ENCODE results near the gene TNXB. TPM values are rescaled to one million over a fixed set of nuclear protein-coding genes. Genes with fewer than 3 reads are reported as not detected.
A peak's percentile ranks its signal among the peaks of the same experiment; 100 is the strongest.
"Not testable (repeated sequence)": the region's sequence is repeated elsewhere in the genome, so short reads cannot be mapped to it uniquely, and the experiment has no call there.

TNXB gene
- total RNA-seq, 1 donor from 2014 or later, result 0.23 TPM

DNA sequence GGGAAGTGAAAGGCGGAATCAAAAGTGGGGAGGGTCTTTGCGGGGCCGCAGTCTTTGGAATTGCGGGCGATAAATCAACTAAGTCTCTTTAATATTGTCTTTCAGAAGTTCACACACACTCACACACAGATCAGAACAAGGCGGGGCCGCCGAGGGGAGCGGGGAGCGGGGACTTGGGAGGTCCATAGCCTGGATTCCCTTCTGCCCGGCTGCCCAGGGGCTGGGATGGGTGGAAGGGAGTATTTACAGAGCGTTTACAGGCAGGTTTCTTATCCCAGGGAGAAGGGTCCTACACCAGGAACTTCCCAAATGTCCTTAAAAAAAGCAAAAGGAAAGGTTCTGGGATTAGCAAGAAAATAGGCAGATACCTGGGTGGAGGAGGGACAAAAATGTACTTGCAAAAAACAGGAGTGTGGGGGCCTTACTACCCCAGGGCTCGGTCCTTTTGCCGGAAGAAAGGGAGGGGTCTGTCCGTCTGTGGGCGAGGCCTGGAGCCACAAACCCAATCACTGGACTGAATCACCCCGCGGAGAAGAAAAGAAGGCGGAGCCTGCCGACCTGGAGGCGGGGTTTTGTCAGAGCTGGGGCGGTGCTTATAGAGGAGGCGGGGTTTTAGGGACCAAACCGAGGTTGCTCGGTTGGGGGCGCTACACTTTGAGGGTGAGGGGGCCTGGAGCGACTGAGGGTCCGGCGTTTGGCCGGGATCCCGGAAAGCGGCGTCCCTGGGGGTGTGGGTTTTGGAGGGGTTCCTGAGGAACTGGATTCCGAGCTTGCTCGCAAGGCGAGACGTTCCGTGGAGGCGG, 39.4 kb upstream of the TNXB start:
- peak overlapping the region; percentile 47 for H3K4me3 ChIP-seq (ENCODE audit: low read depth, low read length)
- TF ChIP-seq, protein P1, sequence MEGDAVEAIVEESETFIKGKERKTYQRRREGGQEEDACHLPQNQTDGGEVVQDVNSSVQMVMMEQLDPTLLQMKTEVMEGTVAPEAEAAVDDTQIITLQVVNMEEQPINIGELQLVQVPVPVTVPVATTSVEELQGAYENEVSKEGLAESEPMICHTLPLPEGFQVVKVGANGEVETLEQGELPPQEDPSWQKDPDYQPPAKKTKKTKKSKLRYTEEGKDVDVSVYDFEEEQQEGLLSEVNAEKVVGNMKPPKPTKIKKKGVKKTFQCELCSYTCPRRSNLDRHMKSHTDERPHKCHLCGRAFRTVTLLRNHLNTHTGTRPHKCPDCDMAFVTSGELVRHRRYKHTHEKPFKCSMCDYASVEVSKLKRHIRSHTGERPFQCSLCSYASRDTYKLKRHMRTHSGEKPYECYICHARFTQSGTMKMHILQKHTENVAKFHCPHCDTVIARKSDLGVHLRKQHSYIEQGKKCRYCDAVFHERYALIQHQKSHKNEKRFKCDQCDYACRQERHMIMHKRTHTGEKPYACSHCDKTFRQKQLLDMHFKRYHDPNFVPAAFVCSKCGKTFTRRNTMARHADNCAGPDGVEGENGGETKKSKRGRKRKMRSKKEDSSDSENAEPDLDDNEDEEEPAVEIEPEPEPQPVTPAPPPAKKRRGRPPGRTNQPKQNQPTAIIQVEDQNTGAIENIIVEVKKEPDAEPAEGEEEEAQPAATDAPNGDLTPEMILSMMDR (conservative IDR thresholded peaks at IDR 0.05; ENCODE audit: low read depth, low read length), result peak; percentile 35
- DNase-seq (ENCODE audit: low read depth), result no peak

DNA sequence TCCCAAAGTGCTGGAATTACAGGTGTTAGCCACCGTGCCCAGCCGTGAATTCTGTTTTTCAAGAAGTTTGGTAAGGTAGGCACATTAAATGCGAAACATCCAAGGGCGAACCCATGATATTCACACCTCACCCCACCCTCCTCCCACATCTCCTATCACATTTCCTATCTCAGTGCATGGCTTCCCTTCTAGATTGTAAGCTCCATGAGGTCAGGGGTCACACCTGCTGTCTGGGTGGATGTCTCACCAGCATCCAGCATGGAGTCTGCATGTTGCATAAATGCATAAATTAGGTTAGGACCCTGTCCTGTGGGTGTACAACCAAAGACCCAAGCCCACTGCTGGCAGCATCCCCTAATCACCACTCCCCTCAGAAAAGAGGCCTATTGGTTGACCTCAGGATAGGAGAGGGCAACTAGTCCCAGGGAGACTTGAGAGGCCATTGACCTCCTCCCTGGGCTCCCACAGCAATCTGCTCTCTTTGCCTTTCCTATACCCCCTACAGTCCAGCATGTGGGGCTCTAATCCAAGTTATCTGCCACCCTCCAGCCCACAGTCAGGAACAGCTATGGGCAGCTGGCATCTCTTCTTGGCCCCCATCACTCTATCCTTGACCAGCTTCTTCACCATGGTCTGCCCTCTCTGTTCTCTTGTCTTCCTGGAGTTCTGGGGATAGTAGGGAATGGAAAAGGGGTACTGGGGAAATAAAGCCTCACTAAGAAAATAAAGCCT, 38.4 kb upstream of the TNXB start:
- peak overlapping the region; percentile 47 for H3K4me3 ChIP-seq (ENCODE audit: low read depth, low read length)
- no peak for DNase-seq (ENCODE audit: low read depth)

DNA sequence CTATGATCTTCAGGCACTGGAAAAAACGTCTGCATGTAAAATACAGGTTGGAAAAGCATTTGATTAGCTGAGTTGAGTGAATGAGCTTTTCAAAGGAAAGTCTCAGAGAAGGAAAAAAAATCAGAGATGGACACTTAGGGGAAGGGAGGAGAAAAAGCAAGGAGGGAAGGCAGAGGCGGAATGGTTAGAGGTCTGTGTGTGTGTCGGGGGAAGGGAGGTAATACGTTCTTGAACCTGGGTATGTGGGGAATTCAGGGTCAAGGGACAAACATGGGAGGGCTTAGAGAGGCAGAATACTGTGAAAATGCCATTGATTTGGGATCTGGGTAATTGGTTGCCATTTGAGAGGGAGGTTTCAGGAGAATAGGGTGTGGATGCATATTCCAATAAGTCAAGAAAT, 37.5 kb upstream of the TNXB start:
- TF ChIP-seq, protein P1 (conservative IDR thresholded peaks at IDR 0.05; ENCODE audit: low read depth, low read length), result no peak
- no peak overlapping the region for H3K4me3 ChIP-seq (ENCODE audit: low read depth, low read length)
- no peak for DNase-seq (ENCODE audit: low read depth)

More for the DNA sequence above, 38.4 kb upstream of the TNXB start:
- TF ChIP-seq, protein P1 (conservative IDR thresholded peaks at IDR 0.05; ENCODE audit: low read depth, low read length), result no peak

DNA sequence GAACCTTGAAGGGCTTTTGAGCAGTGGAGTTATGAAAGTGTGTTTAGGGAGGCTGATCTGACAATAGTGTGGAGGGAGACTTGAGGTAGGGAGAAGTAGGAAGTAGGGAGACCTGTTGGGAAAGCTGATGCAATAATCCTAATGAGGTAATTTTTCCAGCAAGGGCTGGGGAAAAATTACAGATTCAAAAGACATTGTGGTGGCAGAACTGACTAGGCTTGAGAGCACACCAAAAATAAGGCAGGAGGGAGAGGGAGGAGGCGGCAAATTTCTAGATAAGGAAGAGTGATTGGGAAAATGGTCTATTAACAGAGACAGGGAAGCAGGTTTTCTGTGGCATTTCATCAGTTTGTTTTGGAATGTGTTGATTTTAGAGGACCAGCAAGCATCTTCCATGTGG, 37.1 kb upstream of the TNXB start:
- TF ChIP-seq, protein P1 (conservative IDR thresholded peaks at IDR 0.05; ENCODE audit: low read depth, low read length), result no peak
- no peak overlapping the region for H3K4me3 ChIP-seq (ENCODE audit: low read depth, low read length)
- no peak for DNase-seq (ENCODE audit: low read depth)

DNA sequence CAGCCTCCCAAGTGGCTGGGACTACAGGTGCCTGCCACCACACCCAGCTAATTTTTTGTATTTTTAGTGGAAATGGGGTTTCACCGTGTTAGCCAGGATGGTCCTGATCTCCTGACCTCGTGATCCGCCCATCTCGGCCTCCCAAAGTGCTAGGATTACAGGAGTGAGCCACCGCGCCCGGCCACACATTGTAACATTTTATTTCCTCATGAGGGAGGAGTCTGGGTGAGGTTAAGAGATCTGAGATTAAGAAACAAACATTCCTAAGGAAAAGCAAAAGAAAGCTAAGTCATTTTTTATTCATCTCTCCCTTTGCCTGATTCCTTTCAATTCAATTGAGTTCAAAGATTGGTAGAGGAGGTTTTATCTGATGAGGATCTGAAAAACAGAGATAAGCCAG, 35.1 kb upstream of the TNXB start:
- not testable (repeated sequence) for H3K4me3 ChIP-seq (ENCODE audit: low read depth, low read length); DNase-seq (ENCODE audit: low read depth)

DNA sequence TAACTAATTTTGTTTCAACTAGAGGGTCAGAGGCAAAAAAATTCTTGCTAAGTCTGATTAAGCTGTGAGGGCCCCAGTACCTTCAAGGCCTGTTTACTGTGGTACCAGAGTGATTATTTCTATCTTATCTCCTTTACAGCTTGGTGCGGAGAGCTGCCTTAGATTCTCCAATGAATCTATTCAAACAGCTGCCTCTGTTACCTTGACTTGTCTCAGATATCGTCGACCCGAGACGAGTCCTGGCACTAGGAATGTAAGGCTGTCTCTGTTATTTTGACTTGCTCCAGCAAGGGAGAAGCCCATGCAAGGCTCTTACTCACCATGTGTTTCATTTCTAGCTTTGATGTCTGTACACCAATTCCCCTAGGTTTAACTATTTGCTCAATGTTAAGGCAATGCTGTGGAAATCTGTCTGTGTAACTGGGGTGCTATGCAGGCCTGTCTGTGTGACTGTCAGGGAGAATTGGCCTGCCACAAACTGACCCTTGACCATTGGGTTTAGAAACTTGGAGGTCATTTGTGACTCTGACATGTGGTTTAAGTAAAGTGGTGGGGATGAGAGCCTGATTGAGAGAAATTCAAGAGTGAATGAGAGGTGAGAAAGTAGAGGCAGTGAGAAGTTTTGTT, 31.4 kb upstream of the TNXB start:
- no peak overlapping the region for H3K4me3 ChIP-seq (ENCODE audit: low read depth, low read length)
- TF ChIP-seq, protein P1 (conservative IDR thresholded peaks at IDR 0.05; ENCODE audit: low read depth, low read length), result no peak
- no peak for DNase-seq (ENCODE audit: low read depth)

DNA sequence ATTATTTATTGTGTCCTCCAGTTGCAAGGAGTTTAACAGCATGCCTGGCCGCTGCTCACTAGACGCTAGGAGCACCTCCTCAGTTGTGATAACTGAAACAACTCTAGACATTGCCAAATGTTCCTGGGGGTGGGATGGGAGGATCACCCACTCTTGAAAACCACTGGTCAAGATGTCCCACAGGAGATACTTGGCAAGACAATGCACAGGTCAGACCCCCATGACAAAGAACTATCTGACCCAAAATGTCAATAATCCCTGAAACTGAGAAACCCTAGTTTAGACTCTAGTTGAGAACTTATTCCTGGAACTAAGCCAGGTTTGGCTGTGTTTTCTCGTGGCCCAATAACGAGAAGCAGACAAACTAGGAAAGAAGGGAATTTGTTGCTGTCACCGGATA, 30.5 kb upstream of the TNXB start:
- TF ChIP-seq, protein P1 (conservative IDR thresholded peaks at IDR 0.05; ENCODE audit: low read depth, low read length), result no peak
- DNase-seq (ENCODE audit: low read depth), result no peak
- H3K4me3 ChIP-seq (ENCODE audit: low read depth, low read length), result no peak overlapping the region

Data from epithelial cell of proximal tubule (primary cell).